IMR-90 (cell line): ENCODE results near the gene CAGE1. TPM values are rescaled to one million over a fixed set of nuclear protein-coding genes. Genes with fewer than 3 reads are reported as not detected.

Experiments used
- ATAC-seq: fragments of 200-7000 bp; cut with Tn5 transposase; 2 replicates; pipeline ENCODE4 v1.9.1; 2020; ENCODE audit warnings: low read depth, mild to moderate bottlenecking, moderate library complexity
- BruUV-seq: library from RNA; stranded (reverse); fragments of 400-500 nt; replicated peaks from 2 replicates; lab custom pipeline; 2021; lab: Mats Ljungman, UMichigan
- CTCF ChIA-PET: fragments of 300-600 bp; formaldehyde crosslinking; extraction: SDS; loops from one replicate; lab custom pipeline; 2021; ENCODE audit warnings: antibody characterized with exemption; lab: Yijun Ruan, JAX
- POLR2A ChIA-PET: fragments of 300-600 bp; sonication (Branson Sonifier 250); formaldehyde crosslinking; loops from one replicate; lab custom pipeline; 2022; ENCODE audit warnings: antibody characterized with exemption; ENCODE audit not compliant: unreplicated experiment; lab: Charles Lee
- DNase-seq: peaks from one replicate; pipeline ENCODE4 v3.0.0; 2013
- H2AFZ ChIP-seq: replicated peaks from 2 replicates; pipeline ENCODE3; 2013; ENCODE audit warnings: low read length, mild to moderate bottlenecking; ENCODE audit not compliant: poor library complexity
- H2AK5ac ChIP-seq: 2 replicates; pipeline ENCODE4 v1.6.1; 2013; ENCODE audit warnings: low read depth, low read length, inconsistent platforms
- H2AK9ac ChIP-seq: replicated peaks from 2 replicates; pipeline ENCODE3; 2013; ENCODE audit warnings: mild to moderate bottlenecking, low read depth, low read length, moderate library complexity; ENCODE audit not compliant: poor library complexity
- H2BK120ac ChIP-seq: 2 replicates; pipeline ENCODE4 v1.6.1; 2013; ENCODE audit warnings: low read depth, low read length, inconsistent platforms
- H2BK15ac ChIP-seq: 3 replicates; pipeline ENCODE4 v1.6.1; 2013; ENCODE audit warnings: low read depth, low read length, inconsistent platforms
- H2BK20ac ChIP-seq: 2 replicates; pipeline ENCODE4 v1.6.1; 2013; ENCODE audit warnings: low read depth, mild to moderate bottlenecking, inconsistent platforms, low read length, moderate library complexity
- H2BK5ac ChIP-seq: 2 replicates; pipeline ENCODE4 v1.6.1; 2013; ENCODE audit warnings: mild to moderate bottlenecking, low read depth, low read length, inconsistent platforms; ENCODE audit not compliant: poor library complexity, severe bottlenecking
- H3K14ac ChIP-seq: replicated peaks from 2 replicates; pipeline ENCODE4 v1.6.1; 2013; ENCODE audit warnings: low read depth, low read length, inconsistent platforms
- H3K18ac ChIP-seq: 2 replicates; pipeline ENCODE4 v1.6.1; 2013; ENCODE audit warnings: low read depth, low read length, control low read depth
- H3K23ac ChIP-seq: 2 replicates; pipeline ENCODE4 v1.6.1; 2013; ENCODE audit warnings: low read depth, low read length, inconsistent platforms
- H3K27ac ChIP-seq: 2 replicates; pipeline ENCODE4 v1.5.1; 2013; ENCODE audit warnings: mild to moderate bottlenecking, control low read depth, low read length; ENCODE audit not compliant: insufficient read depth
- H3K27me3 ChIP-seq: 2 replicates; pipeline ENCODE4 v1.6.1; 2013; ENCODE audit warnings: low read length; ENCODE audit not compliant: control insufficient read depth, insufficient read depth
- H3K36me3 ChIP-seq: 2 replicates; pipeline ENCODE4 v1.6.1; 2013; ENCODE audit warnings: low read length, mixed read lengths; ENCODE audit not compliant: control insufficient read depth, insufficient read depth
- H3K4ac ChIP-seq: 2 replicates; pipeline ENCODE4 v1.6.1; 2013; ENCODE audit warnings: low read depth, low read length, inconsistent platforms
- H3K4me1 ChIP-seq: 2 replicates; pipeline ENCODE4 v1.6.1; 2013; ENCODE audit warnings: low read length, mixed read lengths; ENCODE audit not compliant: control insufficient read depth, insufficient read depth
- H3K4me2 ChIP-seq: 2 replicates; pipeline ENCODE4 v1.6.1; 2013; ENCODE audit warnings: low read depth, mild to moderate bottlenecking, control low read depth, low read length, moderate library complexity
- H3K4me3 ChIP-seq: 2 replicates; pipeline ENCODE4 v1.5.1; 2013; ENCODE audit warnings: low read depth, mild to moderate bottlenecking, control low read depth, low read length, moderate library complexity; ENCODE audit not compliant: insufficient read depth
- H3K56ac ChIP-seq: 2 replicates; pipeline ENCODE4 v1.6.1; 2013; ENCODE audit warnings: low read length, inconsistent platforms; ENCODE audit not compliant: insufficient read depth; ENCODE audit errors: extremely low read depth
- H3K79me1 ChIP-seq, 2 experiments: 2 replicates each; pipeline ENCODE4 v1.6.1; 2013; ENCODE audit warnings: low read length in 2 of 2, inconsistent platforms in 1 of 2, low read depth in 1 of 2
- H3K9ac ChIP-seq: 2 replicates; pipeline ENCODE4 v1.6.1; 2013; ENCODE audit warnings: low read depth, low read length, control low read depth
- H3K9me1 ChIP-seq: 2 replicates; pipeline ENCODE4 v1.6.1; 2013; ENCODE audit warnings: low read length, inconsistent platforms; ENCODE audit not compliant: insufficient read depth
- H3K9me3 ChIP-seq: 2 replicates; pipeline ENCODE4 v1.6.1; 2013; ENCODE audit warnings: low read length; ENCODE audit not compliant: control insufficient read depth, insufficient read depth
- H4K20me1 ChIP-seq: 2 replicates; pipeline ENCODE4 v1.6.1; 2013; ENCODE audit warnings: low read length, inconsistent platforms; ENCODE audit not compliant: insufficient read depth
- H4K5ac ChIP-seq: 2 replicates; pipeline ENCODE4 v1.6.1; 2013; ENCODE audit warnings: mild to moderate bottlenecking, low read depth, low read length, control low read depth
- H4K8ac ChIP-seq, 2 experiments: 2 replicates each; pipeline ENCODE4 v1.6.1; 2013; ENCODE audit warnings: low read depth in 2 of 2, low read length in 2 of 2, control low read depth in 1 of 2, inconsistent platforms in 1 of 2
- H4K91ac ChIP-seq: 2 replicates; pipeline ENCODE4 v1.6.1; 2013; ENCODE audit warnings: low read depth, low read length, inconsistent platforms; ENCODE audit not compliant: insufficient read depth
- CEBPB ChIP-seq: IDR thresholded peaks from 2 replicates; pipeline ENCODE4 v1.6.1; 2012; ENCODE audit warnings: low read depth, low read length, improper control_type of control experiment
- FOS ChIP-seq: fragments of 150-350 bp; IDR thresholded peaks from 2 replicates; pipeline ENCODE4 v1.6.1; 2016; ENCODE audit warnings: low read depth, low read length
- MAFK ChIP-seq: IDR thresholded peaks from 2 replicates; pipeline ENCODE4 v1.6.1; 2012; ENCODE audit warnings: low read depth, low read length, improper control_type of control experiment
- WGBS, 2 experiments: methylation state at CpG; one replicate each; pipeline versions ENCODE4 v1.1.5 to v1.1.7; 2013; ENCODE audit warnings: missing lambda C conversion rate in 2 of 2; ENCODE audit not compliant: insufficient read length in 1 of 2; ENCODE audit errors: extremely low coverage in 2 of 2; 5-methylcytosine and 5-hydroxymethylcytosine counted together
- dilution Hi-C: fragments of 300-500 bp; cut with HindIII; formaldehyde crosslinking; loops from one replicate; pipeline ENCODE4 v1.14.3; 2018; ENCODE audit warnings: low sequenced_read_pairs; ENCODE audit not compliant: unreplicated experiment
- in situ Hi-C: fragments of 300-500 bp; cut with MboI; formaldehyde crosslinking; loops from 3 replicates; pipeline ENCODE4 v1.14.3; 2019; ENCODE audit warnings: low sequenced_read_pairs, inconsistent platforms, mixed read lengths
- intact Hi-C: fragments of 100-400 bp; cut with micrococcal nuclease; formaldehyde crosslinking; loops from 2 replicates; pipeline ENCODE4 v1.10.0; 2022
- polyA plus RNA-seq, 3 experiments: library from polyadenylated mRNA; depleted of rRNA; stranded (reverse); fragments of >200 nt; gene quantifications; 2 replicates each; pipeline ENCODE4 v1.2.3, GENCODE V29; 2012; ENCODE audit warnings: low replicate concordance in 1 of 3
- total RNA-seq: library from RNA; depleted of rRNA; stranded (reverse); fragments of >200 nt; gene quantifications from 2 replicates; pipeline ENCODE4 v1.2.3, GENCODE V29; 2012

The CAGE1 gene
- total and polyA plus RNA-seq, 2 of the 4 experiments (the other 2 are of a cell fraction): not detected

GRCh38 chr6:7418238-7418905 is 28.8 kb upstream of the CAGE1 start (continued):
- TF ChIP-seq MAFK (no peak), FOS (no peak)

- Histone ChIP-seq H2BK5ac (no peak overlapping the region), H2BK120ac (no peak overlapping the region)
- DNase-seq: peak; percentile 48
Observed at GRCh38 chr6:7417684-7418083, 28.1 kb upstream of the CAGE1 start.

More at GRCh38 chr6:7417684-7418083, 28.1 kb upstream of the CAGE1 start:
- no peak overlapping the region for H2BK15ac ChIP-seq
- H3K14ac ChIP-seq: no peak overlapping the region
- no peak overlapping the region for H4K8ac ChIP-seq
- ATAC-seq: peak; percentile 30; the same call in 1 of the 2 replicates
- ChIA-PET POLR2A (no interaction called here), CTCF (no interaction called here)
- H3K36me3 ChIP-seq: peaks cover 9% of the 10 kb centered on the region
- in situ Hi-C loops (no loop called here), dilution Hi-C loops (no loop called here), intact Hi-C loops (loop anchor here (2.0 kb wide), 1 partner anchor 173 kb away; the partner anchor contains the start of gene SNRNP48)
- no peak overlapping the region for H3K56ac ChIP-seq
- H3K4ac ChIP-seq: no peak overlapping the region
- WGBS, 2 experiments: no CpG with 5 or more reads among the region's 2 CpGs
- no peak overlapping the region for H3K18ac ChIP-seq
- H4K20me1 ChIP-seq: 0 out of 2 replicates have a peak, but pooled peaks cover 3% of the 10 kb centered on the region
- H3K27me3 ChIP-seq: no peaks in the 10 kb centered on the region
- H3K23ac ChIP-seq: no peak overlapping the region
- TF ChIP-seq CEBPB: no peak
- H2BK20ac ChIP-seq: no peak overlapping the region
- no peak overlapping the region for H2AK5ac ChIP-seq
- H3K9me1 ChIP-seq: peaks cover 10% of the 10 kb centered on the region; the same call in 1 of the 2 replicates
- no peaks in the 10 kb centered on the region for H3K9me3 ChIP-seq
- no peak overlapping the region for H2AFZ ChIP-seq
- H4K91ac ChIP-seq: no peak overlapping the region
- no peak overlapping the region for H3K9ac ChIP-seq
- BruUV-seq: no TSS peak
- H3K4me1 ChIP-seq: peaks cover 11% of the 10 kb centered on the region
- H3K4me2 ChIP-seq: no peak overlapping the region
- H3K4me3 ChIP-seq: no peak overlapping the region
- H4K5ac ChIP-seq: no peak overlapping the region
- peaks cover 5 to 6% of the 10 kb centered on the region in 2 experiments; a peak in 1 of 4 replicates for H3K79me1 ChIP-seq
- no peak overlapping the region for H3K27ac ChIP-seq
- no peak overlapping the region for H2AK9ac ChIP-seq
